GM23338 (cell line): Measurements from ENCODE around the gene SEMA5A. TPM values are rescaled to one million over a fixed set of nuclear protein-coding genes. Genes with fewer than 3 reads are reported as not detected.

Experiments
- ATAC-seq: fragments of 200-7000 bp; cut with Tn5 transposase; 3 replicates; pipeline ENCODE4 v1.9.1; 2020
- DNase-seq: peaks from one replicate; pipeline ENCODE4 v3.0.0-alpha.2; 2015; ENCODE audit warnings: low spot score
- H2AFZ ChIP-seq: fragments of 200-600 bp; sonication (generic); 2 replicates; pipeline ENCODE4 v1.8.0; 2016; ENCODE audit warnings: antibody characterized with exemption, mild to moderate bottlenecking, moderate library complexity
- H3F3A ChIP-seq: fragments of 200-600 bp; sonication (generic); replicated peaks from 2 replicates; pipeline ENCODE4 v1.8.0; 2017; ENCODE audit warnings: antibody characterized with exemption, mixed run types, low read depth
- H3K27ac ChIP-seq: fragments of 200-600 bp; sonication (generic); 2 replicates; pipeline ENCODE4 v1.6.1; 2016; ENCODE audit warnings: low read depth
- H3K27me3 ChIP-seq: fragments of 200-600 bp; sonication (generic); 2 replicates; pipeline ENCODE4 v1.8.0; 2016; ENCODE audit warnings: mild to moderate bottlenecking, mixed run types, moderate library complexity; ENCODE audit not compliant: insufficient read depth
- H3K36me3 ChIP-seq: fragments of 200-600 bp; sonication (generic); 2 replicates; pipeline ENCODE4 v1.8.0; 2016; ENCODE audit warnings: mild to moderate bottlenecking; ENCODE audit not compliant: insufficient read depth
- H3K4me1 ChIP-seq: fragments of 200-600 bp; sonication (generic); 2 replicates; pipeline ENCODE4 v1.8.0; 2016; ENCODE audit warnings: mild to moderate bottlenecking, moderate library complexity; ENCODE audit not compliant: insufficient read depth
- H3K4me2 ChIP-seq: fragments of 200-600 bp; sonication (generic); 2 replicates; pipeline ENCODE4 v1.7.1; 2017; ENCODE audit warnings: mixed run types
- H3K4me3 ChIP-seq: fragments of 200-600 bp; sonication (generic); 2 replicates; pipeline ENCODE4 v1.6.1; 2016; ENCODE audit warnings: mixed run types
- H3K79me2 ChIP-seq: fragments of 200-600 bp; sonication (generic); replicated peaks from 2 replicates; pipeline ENCODE4 v1.8.0; 2017; ENCODE audit warnings: mild to moderate bottlenecking; ENCODE audit not compliant: insufficient read depth
- H3K9me2 ChIP-seq: fragments of 200-600 bp; sonication (generic); 2 replicates; pipeline ENCODE4 v1.8.0; 2017; ENCODE audit not compliant: insufficient read depth
- H4K20me1 ChIP-seq: fragments of 200-600 bp; sonication (generic); replicated peaks from 2 replicates; pipeline ENCODE4 v1.8.0; 2017; ENCODE audit warnings: mild to moderate bottlenecking; ENCODE audit not compliant: insufficient read depth
- H3K27ac Mint-ChIP-seq: 2 replicates; pipeline ENCODE4 v1.8.0; 2020; ENCODE audit warnings: inconsistent platforms, mild to moderate bottlenecking, moderate library complexity, mixed read lengths
- H3K27me3 Mint-ChIP-seq: 3 replicates; pipeline ENCODE4 v1.8.0; 2022; ENCODE audit warnings: low read depth, mild to moderate bottlenecking, moderate library complexity, mixed read lengths, inconsistent platforms; ENCODE audit not compliant: insufficient read depth, poor library complexity
- H3K36me3 Mint-ChIP-seq: 3 replicates; pipeline ENCODE4 v1.8.0; 2021; ENCODE audit warnings: low read depth, mild to moderate bottlenecking, inconsistent platforms, moderate library complexity, mixed read lengths
- H3K4me1 Mint-ChIP-seq: 3 replicates; pipeline ENCODE4 v1.8.0; 2020; ENCODE audit warnings: mild to moderate bottlenecking, inconsistent platforms, mixed read lengths
- H3K4me3 Mint-ChIP-seq: 3 replicates; pipeline ENCODE4 v1.8.0; 2021; ENCODE audit warnings: moderate library complexity, mild to moderate bottlenecking, inconsistent platforms, mixed read lengths
- H3K9me3 Mint-ChIP-seq: 3 replicates; pipeline ENCODE4 v1.8.0; 2020; ENCODE audit warnings: moderate library complexity, mild to moderate bottlenecking, inconsistent platforms, mixed read lengths
- CREB1 ChIP-seq: fragments of 250-450 bp; sonication (Bioruptor Pico); IDR thresholded peaks from 2 replicates; pipeline ENCODE4 v1.5.0; 2020; ENCODE audit warnings: low read depth, mild to moderate bottlenecking, moderate library complexity
- CTCF ChIP-seq, 2 experiments: fragments of 200-600 bp in 1 of 2; sonication (generic) in 1 of 2; conservative IDR thresholded peaks; 2 replicates each; pipeline versions ENCODE4 v1.5.1 to v1.6.1; 2016 to 2017; ENCODE audit warnings: antibody characterized with exemption in 2 of 2, low read depth in 2 of 2, mild to moderate bottlenecking in 2 of 2, moderate library complexity in 1 of 2
- ETS1 ChIP-seq: IDR thresholded peaks from 2 replicates; pipeline ENCODE4 v1.6.1; 2016; ENCODE audit warnings: antibody characterized with exemption
- EZH2 ChIP-seq: fragments of 200-600 bp; sonication (generic); IDR thresholded peaks from one replicate; pipeline ENCODE4 v1.8.0; 2017; ENCODE audit warnings: antibody characterized with exemption, mild to moderate bottlenecking, low read depth; ENCODE audit not compliant: unreplicated experiment
- EZH2phosphoT487 ChIP-seq: fragments of 200-600 bp; sonication (generic); IDR thresholded peaks from one replicate; pipeline ENCODE4 v1.8.1; 2018; ENCODE audit warnings: antibody characterized with exemption; ENCODE audit not compliant: unreplicated experiment
- JUNB ChIP-seq: IDR thresholded peaks from one replicate; pipeline ENCODE4 v1.6.1; 2016; ENCODE audit warnings: antibody characterized with exemption; ENCODE audit not compliant: unreplicated experiment
- NANOG ChIP-seq: IDR thresholded peaks from 2 replicates; pipeline ENCODE4 v1.6.1; 2016; ENCODE audit warnings: antibody characterized with exemption, borderline replicate concordance
- REST ChIP-seq: IDR thresholded peaks from one replicate; pipeline ENCODE4 v1.6.1; 2018; ENCODE audit warnings: antibody characterized with exemption; ENCODE audit not compliant: unreplicated experiment
- STAT1 ChIP-seq: IDR thresholded peaks from one replicate; pipeline ENCODE4 v1.6.1; 2016; ENCODE audit warnings: antibody characterized with exemption; ENCODE audit not compliant: unreplicated experiment
- ZNF114 ChIP-seq: fragments of 250-450 bp; sonication (Bioruptor Pico); IDR thresholded peaks from 2 replicates; pipeline ENCODE4 v1.5.0; 2020; ENCODE audit warnings: mild to moderate bottlenecking, moderate library complexity
- ZNF331 ChIP-seq: fragments of 250-450 bp; sonication (Bioruptor Pico); IDR thresholded peaks from 2 replicates; pipeline ENCODE4 v1.5.0; 2020; ENCODE audit warnings: low read depth, mild to moderate bottlenecking, moderate library complexity
- polyA plus RNA-seq: library from polyadenylated mRNA; unstranded; fragments of >200 nt; fragmentation: Nextera tagmentation; extraction: Ambion mirVana; gene quantifications from 2 replicates; pipeline ENCODE4 v1.2.1, GENCODE V29; 2016
- total RNA-seq: library from RNA; depleted of rRNA; stranded (reverse); fragments of >200 nt; shearing (Covaris generic); gene quantifications from 2 replicates; pipeline ENCODE4 v1.2.3, GENCODE V29; 2014

SEMA5A gene
- total and polyA plus RNA-seq, 2 experiments from 2014 or later = 2.1 to 8.1 TPM

- no peaks in the 10 kb centered on the region for H3K9me2 ChIP-seq
- H3K36me3 ChIP-seq = no peaks in the 10 kb centered on the region
- Mint-ChIP-seq H3K27ac (no peak overlapping the region), H3K9me3 (no peaks in the 10 kb centered on the region), H3K27me3 (no peaks in the 10 kb centered on the region), H3K4me1 (no peaks in the 10 kb centered on the region), H3K4me3 (no peak overlapping the region), H3K36me3 (no peaks in the 10 kb centered on the region)
- H3K27me3 ChIP-seq = no peaks in the 10 kb centered on the region
- no peaks in the 10 kb centered on the region for H3K79me2 ChIP-seq
- ATAC-seq (no peak), DNase-seq (no peak)
- H3K4me1 ChIP-seq = no peaks in the 10 kb centered on the region
- no peaks in the 10 kb centered on the region for H3F3A ChIP-seq
- H4K20me1 ChIP-seq = no peaks in the 10 kb centered on the region
- no peak overlapping the region for H3K4me3 ChIP-seq
- no peak overlapping the region for H3K27ac ChIP-seq
- H2AFZ ChIP-seq = no peak overlapping the region
- no peak for TF ChIP-seq EZH2phosphoT487
- TF ChIP-seq ETS1 = no peak
- TF ChIP-seq NANOG = no peak
- TF ChIP-seq EZH2 = no peak
- TF ChIP-seq ZNF114 (CRISPR knock-in tag) = no peak
- TF ChIP-seq JUNB = no peak
- TF ChIP-seq STAT1 = no peak
- no peak overlapping the region for H3K4me2 ChIP-seq
These were observed 489.8 kb downstream of the SEMA5A start for GRCh38 chr5:9056046-9056445.

- H3K9me3 Mint-ChIP-seq = no peaks in the 10 kb centered on the region
- ATAC-seq = no peak
- H3K4me3 Mint-ChIP-seq = no peak overlapping the region
- no peak for TF ChIP-seq CREB1 (CRISPR knock-in tag)
- TF ChIP-seq STAT1 = no peak
- no peak for TF ChIP-seq EZH2
- no peak for TF ChIP-seq REST
- no peak for TF ChIP-seq CTCF (conservative IDR thresholded peaks at IDR 0.05; ENCODE audit: low read depth in 2 of 2)
- no peak for TF ChIP-seq NANOG
- TF ChIP-seq ZNF331 = no peak
- TF ChIP-seq EZH2phosphoT487 = no peak
These were observed 490.9 kb downstream of the SEMA5A start for GRCh38 chr5:9054821-9055589.

More at GRCh38 chr5:9054821-9055589, 490.9 kb downstream of the SEMA5A start:
- Histone ChIP-seq H3K36me3 (no peaks in the 10 kb centered on the region), H4K20me1 (no peaks in the 10 kb centered on the region), H3K79me2 (no peaks in the 10 kb centered on the region), H3F3A (no peaks in the 10 kb centered on the region), H3K9me2 (no peaks in the 10 kb centered on the region), H3K27ac (no peak overlapping the region), H2AFZ (no peak overlapping the region), H3K27me3 (no peaks in the 10 kb centered on the region), H3K4me3 (no peak overlapping the region), H3K4me2 (no peak overlapping the region), H3K4me1 (no peaks in the 10 kb centered on the region)
- Mint-ChIP-seq H3K27ac (no peak overlapping the region), H3K4me1 (no peaks in the 10 kb centered on the region), H3K27me3 (no peaks in the 10 kb centered on the region), H3K36me3 (no peaks in the 10 kb centered on the region)
- no peak for DNase-seq
